K562 (cell line): ENCODE measurements around the gene YPEL2. TPM values are rescaled to one million over a fixed set of nuclear protein-coding genes. Genes with fewer than 3 reads are reported as not detected.

Experiments
- ATAC-seq: fragments of 200-7000 bp; cut with Tn5 transposase; 3 replicates; pipeline ENCODE4 v1.9.1; 2020; ENCODE audit warnings: moderate library complexity
- BruUV-seq: library from RNA; stranded (reverse); fragments of 400-500 nt; replicated peaks from 2 replicates; lab custom pipeline; 2021; lab: Mats Ljungman, UMichigan
- CTCF ChIA-PET: fragments of 300-600 bp; formaldehyde crosslinking; extraction: SDS; loops from one replicate; lab custom pipeline; 2021; ENCODE audit warnings: low intra/inter-chr PET ratio; lab: Yijun Ruan, JAX
- POLR2A ChIA-PET: fragments of 300-600, 350-650 bp; sonication (Branson Sonifier 250); formaldehyde crosslinking; extraction: SDS; loops from one replicate; lab custom pipeline; 2021; ENCODE audit warnings: antibody characterized with exemption, inconsistent platforms; lab: Yijun Ruan, JAX
- DNase-seq, 4 experiments: peaks; one replicate each; pipeline versions ENCODE4 v3.0.0 to v3.0.0-alpha.2; 2011 to 2018; ENCODE audit warnings: low spot score in 3 of 4, mixed read lengths in 3 of 4; ENCODE audit errors: extremely low read depth in 1 of 4
- FAIRE-seq: peaks from 2 replicates; lab custom pipeline; 2011; peaks lifted over from hg19 to GRCh38; lab: Jason Lieb, UNC
- H2AFZ ChIP-seq: 2 replicates; pipeline ENCODE4 v1.6.0; 2011; ENCODE audit warnings: low read depth, low read length, control low read depth, inconsistent platforms
- H3K27ac ChIP-seq: fragments of 200-600 bp; 3 replicates; pipeline ENCODE4 v1.8.0; 2011; ENCODE audit warnings: low read depth, mild to moderate bottlenecking, control low read depth, inconsistent platforms, low read length, moderate library complexity, mixed read lengths; ENCODE audit errors: extremely low read depth
- H3K27me3 ChIP-seq, 2 experiments: fragments of 300-600 bp in 1 of 2; 2 replicates in 1 of 2; 3 replicates in 1 of 2; pipeline versions ENCODE4 v1.6.0 to v1.8.0; 2011; ENCODE audit warnings: inconsistent platforms in 2 of 2, low read length in 2 of 2, mild to moderate bottlenecking in 1 of 2, mixed read lengths in 1 of 2, moderate library complexity in 1 of 2; ENCODE audit not compliant: control insufficient read depth in 2 of 2, insufficient read depth in 2 of 2
- H3K36me3 ChIP-seq: fragments of 300-600 bp; 3 replicates; pipeline ENCODE4 v1.8.0; 2011; ENCODE audit warnings: mild to moderate bottlenecking, low read length, inconsistent platforms; ENCODE audit not compliant: control insufficient read depth, insufficient read depth
- H3K4me1 ChIP-seq, 2 experiments: fragments of 200-600 bp in 1 of 2; replicated peaks in 1 of 2; 2 replicates in 1 of 2; 3 replicates in 1 of 2; pipeline versions ENCODE4 v1.5.1 to v1.8.0; 2011; ENCODE audit warnings: inconsistent platforms in 2 of 2, low read length in 2 of 2, mild to moderate bottlenecking in 1 of 2, mixed read lengths in 1 of 2, moderate library complexity in 1 of 2; ENCODE audit not compliant: control insufficient read depth in 2 of 2, insufficient read depth in 2 of 2
- H3K4me2 ChIP-seq: 2 replicates; pipeline ENCODE4 v1.6.1; 2011; ENCODE audit warnings: low read length, control low read depth, inconsistent platforms, mixed read lengths; ENCODE audit not compliant: insufficient read depth
- H3K4me3 ChIP-seq: fragments of 200-600 bp; sonication (generic), shearing (Covaris generic); 2 replicates; pipeline ENCODE4 v1.5.1; 2016; ENCODE audit warnings: control low read depth, inconsistent platforms
- H3K79me2 ChIP-seq: fragments of 200-600 bp; 3 replicates; pipeline ENCODE4 v1.8.0; 2011; ENCODE audit warnings: low read length, inconsistent platforms; ENCODE audit not compliant: control insufficient read depth, insufficient read depth
- H3K9ac ChIP-seq, 2 experiments: 2 replicates each; pipeline versions ENCODE4 v1.6.0 to v1.6.1; 2011; ENCODE audit warnings: low read depth in 2 of 2, low read length in 2 of 2, control low read depth in 1 of 2, inconsistent platforms in 1 of 2, mild to moderate bottlenecking in 1 of 2, mixed read lengths in 1 of 2; ENCODE audit not compliant: insufficient read depth in 1 of 2
- H3K9me1 ChIP-seq: one replicate; pipeline ENCODE4 v1.6.0; 2011; ENCODE audit warnings: inconsistent platforms, mild to moderate bottlenecking, low read length, moderate library complexity; ENCODE audit not compliant: control insufficient read depth, insufficient read depth
- H3K9me3 ChIP-seq: replicated peaks from 2 replicates; pipeline ENCODE4 v1.5.1; 2011; ENCODE audit warnings: low read depth, low read length, inconsistent platforms; ENCODE audit not compliant: control insufficient read depth, insufficient read depth
- H4K20me1 ChIP-seq: replicated peaks from 2 replicates; pipeline ENCODE4 v1.6.1; 2011; ENCODE audit warnings: low read length, inconsistent platforms, mixed read lengths; ENCODE audit not compliant: control insufficient read depth, insufficient read depth
- DACH1 ChIP-seq: fragments of 450-650 bp; IDR thresholded peaks from 2 replicates; pipeline ENCODE4 v1.6.1; 2018; ENCODE audit not compliant: partially characterized antibody
- MBD1 ChIP-seq: fragments of 250-450 bp; sonication (Bioruptor Pico); IDR thresholded peaks from 2 replicates; pipeline ENCODE4 v1.8.0; 2022; ENCODE audit warnings: inconsistent platforms
- MEIS2 ChIP-seq: fragments of 450-650 bp; IDR thresholded peaks from 2 replicates; pipeline ENCODE4 v1.6.1; 2014; ENCODE audit warnings: mild to moderate bottlenecking; ENCODE audit not compliant: partially characterized antibody
- SRSF3 ChIP-seq: fragments of 200-400 bp; formaldehyde crosslinking; IDR thresholded peaks from 2 replicates; pipeline ENCODE4 v1.6.1; 2016; ENCODE audit warnings: mild to moderate bottlenecking, low read length, moderate library complexity; ENCODE audit not compliant: insufficient read depth
- TCF15 ChIP-seq: fragments of 250-450 bp; sonication (Bioruptor Pico); IDR thresholded peaks from 2 replicates; pipeline ENCODE4 v1.8.0; 2022; ENCODE audit warnings: moderate library complexity, mild to moderate bottlenecking, inconsistent platforms
- YY1 ChIP-seq, 3 experiments: IDR thresholded peaks; 2 replicates each; pipeline ENCODE4 v1.6.1; 2011; ENCODE audit warnings: low read length in 2 of 3, mild to moderate bottlenecking in 2 of 3, moderate library complexity in 2 of 3, borderline replicate concordance in 1 of 3, control low read depth in 1 of 3, low read depth in 1 of 3; ENCODE audit not compliant: insufficient read depth in 3 of 3, insufficient replicate concordance in 2 of 3, control insufficient read depth in 1 of 3, insufficient read length in 1 of 3; ENCODE audit errors: extremely low read depth in 1 of 3
- ZBTB49 ChIP-seq: sonication (generic); formaldehyde crosslinking; IDR thresholded peaks from 2 replicates; pipeline ENCODE4 v1.8.0; 2022; ENCODE audit warnings: missing genetic modification reagents, mild to moderate bottlenecking, borderline replicate concordance
- ZNF134 ChIP-seq: fragments of 250-450 bp; sonication (Bioruptor Pico); conservative IDR thresholded peaks from 2 replicates; pipeline ENCODE4 v1.4.0; 2020
- ZNF23 ChIP-seq: fragments of 250-450 bp; sonication (Bioruptor Pico); IDR thresholded peaks from 2 replicates; pipeline ENCODE4 v1.4.0; 2020; ENCODE audit warnings: mild to moderate bottlenecking
- ZNF639 ChIP-seq, 2 experiments: fragments of 200-800 bp in 1 of 2; sonication (Bioruptor generic) in 1 of 2; sonication (generic) in 1 of 2; formaldehyde crosslinking in 1 of 2; IDR thresholded peaks in 1 of 2; conservative IDR thresholded peaks in 1 of 2; 2 replicates each; pipeline versions ENCODE4 v1.5.0 to v1.6.1; 2016 to 2020; ENCODE audit warnings: missing compliant biosample characterization in 1 of 2, missing genetic modification characterization in 1 of 2, missing genetic modification reagents in 1 of 2
- ZNF668 ChIP-seq: fragments of 250-450 bp; sonication (Bioruptor Pico); IDR thresholded peaks from 2 replicates; pipeline ENCODE4 v1.8.0; 2022; ENCODE audit warnings: mild to moderate bottlenecking, inconsistent platforms
- ZNF717 ChIP-seq: fragments of 250-450 bp; sonication (Bioruptor Pico); IDR thresholded peaks from 2 replicates; pipeline ENCODE4 v1.5.0; 2021
- WGBS: fragments of 100-300 bp; shearing (Covaris generic); methylation state at CpG from one replicate; pipeline ENCODE4 v1.1.6; 2016; ENCODE audit warnings: low coverage, mixed read lengths; ENCODE audit not compliant: insufficient coverage; ENCODE audit errors: missing lambda C conversion rate; 5-methylcytosine and 5-hydroxymethylcytosine counted together
- in situ Hi-C: fragments of 300-500 bp; cut with MboI; formaldehyde crosslinking; loops from 4 replicates; pipeline ENCODE4 v1.15.0; 2018; ENCODE audit warnings: inconsistent platforms, mixed read lengths
- intact Hi-C: fragments of 100-400 bp; cut with micrococcal nuclease; formaldehyde crosslinking; loops from 2 replicates; pipeline ENCODE4 v1.14.2; 2022
- polyA plus RNA-seq, 8 experiments: library from polyadenylated mRNA; depleted of rRNA in 4 of 8; stranded (reverse) in 5 of 8; unstranded in 3 of 8; fragments of >200 nt; fragmentation: Nextera tagmentation in 2 of 8; fragmentation: Illumina TruSeq in 1 of 8; extraction: Ambion mirVana in 2 of 8; extraction: Trizol in 1 of 8; gene quantifications; 2 replicates each; pipeline versions ENCODE4 v1.2.1 to v1.2.3, GENCODE V29; 2011 to 2014; ENCODE audit warnings: inconsistent platforms in 1 of 8, missing spikeins in 1 of 8
- total RNA-seq, 7 experiments: library from RNA; depleted of rRNA in 6 of 7; stranded (reverse); fragments of >200 nt in 6 of 7; fragmentation: Illumina TruSeq in 2 of 7; extraction: Trizol in 2 of 7; gene quantifications; 2 replicates each; pipeline versions ENCODE4 v1.2.1 to v1.2.3, GENCODE V29; 2011 to 2021; ENCODE audit warnings: low replicate concordance in 1 of 7

Gene YPEL2
- total and polyA plus RNA-seq, 9 of the 15 experiments (the other 6 are each of a cell fraction or from before 2014, with no cell fraction given) = 0.11 to 2.4 (median 0.47) TPM

- Histone ChIP-seq H3K27ac (no peak overlapping the region), H3K4me3 (no peak overlapping the region), H3K79me2 (no peaks in the 10 kb centered on the region), H2AFZ (no peak overlapping the region), H3K9ac (no peak overlapping the region), H3K4me2 (no peak overlapping the region), H3K36me3 (no peaks in the 10 kb centered on the region), H3K9me3 (no peaks in the 10 kb centered on the region), H4K20me1 (peaks cover 23% of the 10 kb centered on the region), H3K4me1 (peaks cover 3 to 15% of the 10 kb centered on the region in 2 experiments; a peak in 4 of 5 replicates), H3K27me3 (peaks cover 4 to 20% of the 10 kb centered on the region in 2 experiments; a peak in 2 of 5 replicates), H3K9me1 (no peaks in the 10 kb centered on the region)
- 19% methylated on average over 2 of the region's 2 CpGs for WGBS
- FAIRE-seq (no peak), ATAC-seq (no peak), DNase-seq (no peak)
- no TSS peak for BruUV-seq
- in situ Hi-C loops (no loop called here), intact Hi-C loops (no loop called here)
- ChIA-PET POLR2A (interaction anchor here (1.0 kb wide), 1 partner anchor 9 kb away, joined by 3 read pairs; no protein-coding TSS in a partner anchor), CTCF (no interaction called here)
- no peak for TF ChIP-seq MBD1 (CRISPR knock-in tag)
- no peak for TF ChIP-seq ZNF134
- TF ChIP-seq ZNF717 (CRISPR knock-in tag) = no peak
- TF ChIP-seq ZBTB49 (CRISPR knock-in tag) = no peak
- no peak for TF ChIP-seq ZNF668
- no peak for TF ChIP-seq ZNF639 (CRISPR knock-in tag; conservative IDR thresholded peaks at IDR 0.05 in 1 of 2, IDR thresholded peaks at IDR 0.05 in 1 of 2)
- TF ChIP-seq MEIS2 = no peak
- no peak for TF ChIP-seq DACH1
- TF ChIP-seq TCF15 (CRISPR knock-in tag) = no peak
- TF ChIP-seq ZNF23 (CRISPR knock-in tag) = no peak
- TF ChIP-seq YY1 (IDR thresholded peaks at IDR 0.05; ENCODE audit: borderline replicate concordance in 1 of 3, control insufficient read depth in 1 of 3, extremely low read depth in 1 of 3, insufficient read depth in 3 of 3, insufficient read length in 1 of 3, insufficient replicate concordance in 2 of 3, low read depth in 1 of 3, low read length in 2 of 3) = no peak
- no peak for TF ChIP-seq SRSF3
Observed at GRCh38 chr17:59362811-59363205, 31.4 kb downstream of the YPEL2 start.
